NCI-H446 (cell line): ENCODE measurements around the gene DLG2.

ENCODE experiments used
- DNase-seq, 2 experiments: peaks; one replicate each; lab custom pipeline; 2025; lab: John Stamatoyannopoulos, UW

The DLG2 gene

GRCh38 chr11:83924795-83925542 lies 1702.2 kb downstream of the DLG2 start:
- no peak for DNase-seq

GRCh38 chr11:83923961-83924360 lies 1703.2 kb downstream of the DLG2 start:
- DNase-seq, result no peak

GRCh38 chr11:83922953-83923352 lies 1704.2 kb downstream of the DLG2 start:
- no peak for DNase-seq

GRCh38 chr11:83922318-83922717 lies 1704.8 kb downstream of the DLG2 start:
- no peak for DNase-seq

GRCh38 chr11:83921447-83922192 lies 1705.5 kb downstream of the DLG2 start:
- DNase-seq, result no peak

GRCh38 chr11:83918476-83918875 lies 1708.7 kb downstream of the DLG2 start:
- no peak for DNase-seq

GRCh38 chr11:83914995-83915394 lies 1712.1 kb downstream of the DLG2 start:
- no peak for DNase-seq

GRCh38 chr11:83909579-83910534 lies 1717.3 kb downstream of the DLG2 start:
- no peak for DNase-seq

GRCh38 chr11:83908298-83908856 lies 1718.8 kb downstream of the DLG2 start:
- no peak for DNase-seq

GRCh38 chr11:83895516-83895915 lies 1731.6 kb downstream of the DLG2 start:
- DNase-seq, result no peak

- no peak for DNase-seq
Measured at GRCh38 chr11:83881428-83881827, 1745.7 kb downstream of the DLG2 start.

GRCh38 chr11:83871054-83871453 lies 1756.1 kb downstream of the DLG2 start:
- no peak for DNase-seq

GRCh38 chr11:83866655-83867054 lies 1760.5 kb downstream of the DLG2 start:
- no peak for DNase-seq

GRCh38 chr11:83865636-83866461 lies 1761.3 kb downstream of the DLG2 start:
- DNase-seq, result no peak

- no peak for DNase-seq
Measured at GRCh38 chr11:83864412-83865057, 1762.6 kb downstream of the DLG2 start.

GRCh38 chr11:83863272-83863671 lies 1763.9 kb downstream of the DLG2 start:
- no peak for DNase-seq

- no peak for DNase-seq
Measured at GRCh38 chr11:83862691-83863090, 1764.5 kb downstream of the DLG2 start.

- DNase-seq, result no peak
Measured at GRCh38 chr11:83862033-83862432, 1765.1 kb downstream of the DLG2 start.

- no peak for DNase-seq
Measured at GRCh38 chr11:83858694-83859093, 1768.5 kb downstream of the DLG2 start.

- DNase-seq, result no peak
Measured at GRCh38 chr11:83855237-83855636, 1771.9 kb downstream of the DLG2 start.
